GM19468 (cell line): ENCODE results near the gene UBE2E2.

Experiments
- ATAC-seq: cut with Tn5 transposase; IDR thresholded peaks from one replicate; pipeline ENCODE4 v1.9.1; 2021; ENCODE audit warnings: mild to moderate bottlenecking, moderate library complexity, moderate number of reproducible peaks; ENCODE audit not compliant: unreplicated experiment; ENCODE audit errors: extremely low read depth

Gene UBE2E2

GRCh38 chr3:23459889-23460546 lies 256.9 kb downstream of the UBE2E2 start:
- ATAC-seq = no peak

GRCh38 chr3:23461069-23461468 lies 257.9 kb downstream of the UBE2E2 start:
- no peak for ATAC-seq

- ATAC-seq = no peak
Observed at GRCh38 chr3:23463791-23464190, 260.7 kb downstream of the UBE2E2 start.

- no peak for ATAC-seq
Observed at GRCh38 chr3:23465569-23465968, 262.4 kb downstream of the UBE2E2 start.

GRCh38 chr3:23468203-23468602 lies 265.1 kb downstream of the UBE2E2 start:
- ATAC-seq = no peak

DNA sequence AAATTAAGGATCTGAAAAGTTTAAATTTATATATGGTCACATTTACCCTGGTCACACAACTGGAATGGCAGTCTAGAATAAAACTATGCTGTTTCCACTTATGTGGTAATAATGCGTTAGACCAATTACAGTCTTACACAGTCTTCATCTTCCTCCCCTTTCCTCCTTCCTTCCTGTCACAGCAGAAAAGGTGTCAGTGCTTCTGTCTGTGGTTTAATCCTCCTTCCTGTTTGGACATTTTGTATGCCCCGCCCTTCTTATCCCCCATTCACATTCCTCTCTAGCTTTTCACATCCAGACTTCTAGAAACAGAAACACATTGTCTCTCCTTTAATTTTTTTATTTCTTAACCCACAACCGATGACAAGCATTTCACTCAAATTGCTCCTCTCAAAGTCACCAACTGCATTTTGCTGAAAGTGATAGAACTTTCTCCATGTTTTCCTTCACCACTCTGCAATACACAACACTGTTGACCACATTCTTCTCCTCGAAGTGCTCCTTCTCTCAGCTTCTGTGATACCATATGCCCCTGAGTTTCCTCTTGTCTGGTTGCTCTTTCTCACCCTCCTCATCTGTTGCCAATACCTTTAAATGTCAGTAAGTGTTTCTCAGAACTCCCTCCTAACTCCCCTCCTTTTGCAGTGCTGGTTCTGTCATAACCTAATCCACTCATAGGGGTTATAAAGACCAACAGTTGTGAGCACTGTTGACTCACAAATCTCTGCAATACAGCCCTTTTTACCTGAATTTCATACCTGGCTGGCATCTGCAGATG lies 271.6 kb downstream of the UBE2E2 start:
- no peak for ATAC-seq

DNA sequence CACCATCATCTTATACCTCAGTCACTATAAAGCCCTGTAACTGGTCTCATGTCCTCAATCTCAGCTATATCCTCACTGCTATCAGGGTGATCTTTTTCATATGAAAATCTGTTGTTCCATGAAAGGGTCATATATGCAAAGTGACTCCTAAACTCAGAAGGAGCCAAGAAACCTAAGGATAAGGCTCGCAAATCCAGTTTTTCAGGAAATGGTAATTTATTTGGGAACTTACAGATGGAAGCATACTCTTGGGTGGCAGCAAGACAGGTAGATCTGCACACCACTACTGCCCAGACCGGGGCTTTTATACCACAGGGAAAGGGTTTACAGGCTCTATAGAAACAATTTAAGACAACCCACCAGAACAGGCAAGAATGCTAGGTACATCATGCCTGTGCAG lies 272.3 kb downstream of the UBE2E2 start:
- ATAC-seq = no peak

GRCh38 chr3:23479026-23479425 lies 275.9 kb downstream of the UBE2E2 start:
- no peak for ATAC-seq

DNA sequence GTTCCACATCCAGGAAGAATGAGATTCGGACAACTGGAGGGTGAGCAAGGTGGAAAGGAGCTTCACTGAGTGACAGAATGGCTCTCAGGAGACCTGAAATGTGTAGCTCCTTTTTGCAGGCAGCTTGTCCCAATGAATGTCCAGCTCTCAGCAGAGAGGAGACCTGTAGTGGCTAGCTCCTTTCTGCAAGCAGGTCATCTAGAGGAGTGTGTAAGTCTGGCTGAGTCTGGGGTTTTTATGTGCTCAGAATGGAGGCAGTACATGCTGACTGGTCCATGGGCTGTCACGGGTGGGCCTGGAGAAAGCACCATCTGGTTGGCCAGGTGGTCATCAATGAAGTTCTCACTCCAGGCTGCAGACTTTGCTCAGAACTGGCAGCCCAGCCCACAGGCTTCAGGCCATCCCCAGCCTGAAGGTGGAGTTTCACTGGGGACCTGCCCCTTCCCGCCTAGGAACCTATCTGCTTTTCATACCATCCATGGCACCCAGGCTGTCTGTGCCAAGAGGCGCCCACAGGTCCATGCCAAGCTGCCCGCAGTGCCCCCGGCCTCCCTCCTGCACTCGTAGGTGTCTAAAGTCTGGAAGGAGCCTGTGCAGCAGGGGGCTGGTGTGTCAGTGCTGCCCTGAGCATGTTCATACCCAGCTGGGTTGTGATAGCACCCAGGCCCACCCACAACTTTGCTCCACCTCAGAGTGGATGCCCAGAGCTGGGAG lies 276.6 kb downstream of the UBE2E2 start:
- ATAC-seq = no peak

DNA sequence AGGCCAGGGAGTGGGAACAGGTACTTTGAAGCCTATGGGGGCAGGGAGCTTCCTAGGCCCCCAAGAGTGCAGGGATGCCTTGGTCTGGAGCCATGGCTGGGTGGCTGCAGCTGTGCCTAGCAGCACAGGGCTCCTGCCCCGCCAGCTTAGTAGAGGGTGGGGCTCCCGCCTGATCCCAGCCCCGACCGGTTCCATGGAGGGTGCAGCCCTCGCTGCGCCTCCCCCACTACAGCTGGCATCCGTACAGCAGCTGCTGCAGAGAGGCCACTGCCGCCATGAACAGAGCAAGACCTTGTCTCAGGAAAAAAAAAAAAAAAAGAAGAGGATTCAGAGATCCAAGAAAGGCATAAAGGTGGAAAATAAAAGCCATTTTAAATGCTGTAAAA lies 277.2 kb downstream of the UBE2E2 start:
- ATAC-seq = no peak

GRCh38 chr3:23481011-23481615 lies 278.0 kb downstream of the UBE2E2 start:
- no peak for ATAC-seq

DNA sequence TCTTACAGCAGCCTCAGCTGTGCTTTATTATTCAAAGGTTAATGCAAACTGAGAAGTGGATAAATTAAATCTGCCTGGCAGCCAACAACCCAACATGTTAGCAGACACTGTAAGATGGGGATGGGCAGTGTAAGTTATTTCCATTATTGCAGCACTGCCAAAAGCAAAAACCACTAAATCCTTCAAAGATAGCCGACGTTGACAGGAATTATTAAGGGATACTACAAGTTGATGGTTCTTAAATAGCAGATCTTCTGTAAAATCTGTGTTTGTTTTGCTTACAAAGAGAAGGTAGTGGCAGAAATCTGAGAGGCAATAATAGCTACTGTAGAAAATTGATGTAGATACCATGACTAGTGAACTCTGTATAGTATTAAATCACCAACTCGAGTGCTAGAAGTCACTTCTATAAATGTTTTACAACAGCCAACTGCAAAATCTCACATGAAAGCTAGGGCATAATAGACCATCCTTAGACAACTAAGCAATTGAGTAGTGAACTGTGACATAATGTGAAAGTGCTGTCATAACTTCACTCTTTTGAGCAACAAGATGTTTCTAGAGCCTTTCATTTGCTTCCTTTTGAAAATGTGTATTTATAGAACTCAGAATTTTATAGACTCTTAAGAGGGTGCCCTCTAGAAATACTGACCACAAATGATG lies 278.6 kb downstream of the UBE2E2 start:
- no peak for ATAC-seq

- ATAC-seq = no peak
Observed at GRCh38 chr3:23484386-23484785, 281.3 kb downstream of the UBE2E2 start.

GRCh38 chr3:23485922-23486321 lies 282.8 kb downstream of the UBE2E2 start:
- ATAC-seq = no peak

DNA sequence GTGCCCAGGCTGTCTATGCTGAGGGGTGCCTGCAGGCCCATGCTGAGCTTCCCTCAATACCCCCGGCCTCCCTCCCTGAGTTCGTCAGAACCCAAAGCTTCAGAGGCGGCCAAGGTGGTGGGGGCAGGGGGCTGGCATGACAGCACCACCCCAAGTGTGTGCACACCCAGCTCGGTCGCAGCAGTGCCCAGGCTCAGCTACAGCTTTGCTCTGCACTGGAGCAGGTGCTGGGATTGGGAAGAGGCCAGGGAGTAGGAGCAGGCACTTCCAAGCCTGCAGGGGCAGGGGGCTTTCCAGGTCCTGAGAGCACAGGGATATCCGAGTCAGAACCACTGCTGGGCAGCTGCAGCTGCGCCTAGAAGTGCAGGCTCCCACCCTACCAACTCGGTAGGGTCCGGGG lies 283.9 kb downstream of the UBE2E2 start:
- ATAC-seq = no peak

- ATAC-seq = no peak
Observed at GRCh38 chr3:23488618-23489017, 285.5 kb downstream of the UBE2E2 start.

- no peak for ATAC-seq
Observed at GRCh38 chr3:23489300-23490158, 286.4 kb downstream of the UBE2E2 start.

- ATAC-seq = no peak
Observed at GRCh38 chr3:23490459-23490858, 287.3 kb downstream of the UBE2E2 start.

GRCh38 chr3:23492057-23492456 lies 288.9 kb downstream of the UBE2E2 start:
- ATAC-seq = no peak
